Effector CD8-positive, alpha-beta T cell (primary cell): ENCODE measurements around the gene LRRC28.

Source experiments
- DNase-seq: peaks from one replicate; lab custom pipeline; 2025; lab: John Stamatoyannopoulos, UW

LRRC28 gene

DNA sequence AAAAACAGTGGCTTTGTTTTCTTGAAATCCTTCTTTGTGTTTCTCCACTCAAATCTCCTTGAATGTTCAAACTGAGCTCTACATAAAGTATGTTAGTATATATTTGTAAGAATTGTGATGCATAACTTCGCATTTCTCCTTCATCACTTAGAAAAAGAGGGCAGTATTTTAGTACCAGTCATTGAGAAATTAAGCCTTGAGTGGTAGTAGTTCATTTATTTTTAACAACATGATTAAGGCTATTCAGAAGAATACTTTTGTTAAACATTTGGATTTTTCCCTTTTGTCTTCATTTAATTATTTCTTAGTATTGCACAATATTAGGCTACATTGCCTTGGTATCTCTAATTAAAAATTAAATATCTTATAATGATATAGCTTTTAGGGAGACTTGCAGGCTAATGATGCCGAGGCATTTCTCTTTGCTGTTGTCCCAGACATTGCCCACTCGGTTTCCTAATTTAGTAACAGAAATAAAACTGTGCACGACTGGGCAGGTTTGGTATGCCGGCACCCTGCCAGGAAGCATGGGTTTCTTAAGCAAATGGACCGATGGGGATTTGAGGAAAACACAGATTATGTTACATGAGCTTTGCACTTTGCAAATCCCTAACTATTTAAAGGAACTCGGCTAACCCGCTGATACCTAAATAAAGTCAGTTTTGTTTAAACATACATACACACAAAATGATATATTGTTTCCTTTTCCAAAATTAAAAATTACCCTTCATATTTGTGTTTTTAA lies 54.7 kb downstream of the LRRC28 start:
- no peak for DNase-seq

DNA sequence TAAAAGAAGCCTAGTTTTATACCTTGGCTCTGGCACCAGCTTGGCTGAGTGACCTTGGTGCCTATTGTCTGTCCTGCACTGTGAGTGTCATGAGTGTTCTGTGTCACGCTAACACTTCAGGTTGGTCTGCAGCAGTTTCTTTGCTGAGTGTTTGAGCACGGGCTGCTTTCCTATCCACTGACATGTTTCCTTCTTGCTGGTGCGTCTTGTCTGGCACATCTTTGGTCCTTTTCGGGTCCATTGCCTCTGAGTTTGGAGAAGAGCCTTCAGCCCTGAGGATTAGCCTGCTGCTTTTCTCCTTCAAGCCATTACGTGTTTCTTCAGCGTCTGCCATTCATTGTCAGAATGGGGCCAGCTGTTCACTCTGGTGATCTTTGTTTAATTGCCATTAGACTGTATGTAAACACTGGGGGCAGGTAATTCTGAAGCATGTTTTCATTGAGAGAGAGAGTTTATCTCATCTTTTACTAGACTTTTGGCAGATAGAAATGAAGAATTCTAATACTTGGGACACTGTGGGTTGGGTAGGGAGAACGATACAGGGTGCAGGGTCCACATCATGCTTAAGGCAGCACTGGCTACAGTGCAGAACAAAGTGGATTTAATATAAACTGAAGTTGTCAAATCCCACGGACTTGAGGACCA lies 55.5 kb downstream of the LRRC28 start:
- no peak for DNase-seq

DNA sequence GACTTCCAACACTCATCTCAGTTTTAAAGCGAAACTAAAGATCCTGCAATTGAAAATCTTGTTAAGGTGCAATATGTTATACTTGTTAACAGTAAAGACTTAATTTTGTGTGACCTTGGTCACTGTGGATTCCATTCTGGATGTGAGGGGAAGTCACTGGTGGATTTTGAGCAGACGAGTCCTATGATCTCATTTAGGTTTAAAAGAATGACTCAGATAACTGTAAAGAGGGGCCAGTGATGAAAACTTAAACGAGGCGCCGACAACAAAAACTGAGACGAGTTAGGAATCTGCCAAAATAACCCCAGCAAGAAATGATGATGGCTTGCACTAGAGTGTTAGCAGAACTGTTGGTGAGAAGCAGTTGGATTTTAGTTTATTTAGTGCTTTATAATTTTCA lies 56.5 kb downstream of the LRRC28 start:
- no peak for DNase-seq

DNA sequence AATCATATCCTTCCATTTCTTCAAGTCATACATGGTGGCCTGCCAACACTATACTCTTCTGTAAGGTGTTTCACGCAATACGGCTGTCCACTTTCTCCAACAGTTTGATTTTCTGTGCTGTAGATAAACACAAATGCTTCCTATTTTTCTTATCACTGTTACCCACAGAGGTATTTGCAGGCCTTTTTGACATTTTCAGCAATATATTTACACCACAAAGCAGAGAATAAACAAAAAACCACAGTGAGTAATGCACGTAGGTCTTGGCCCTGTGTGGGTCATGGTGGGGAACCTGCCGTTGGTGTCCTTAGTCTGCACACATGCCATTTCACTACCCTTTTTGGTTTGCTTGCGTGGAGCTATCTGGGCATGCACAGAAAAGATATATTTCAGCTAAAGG lies 59.5 kb downstream of the LRRC28 start:
- DNase-seq: no peak

DNA sequence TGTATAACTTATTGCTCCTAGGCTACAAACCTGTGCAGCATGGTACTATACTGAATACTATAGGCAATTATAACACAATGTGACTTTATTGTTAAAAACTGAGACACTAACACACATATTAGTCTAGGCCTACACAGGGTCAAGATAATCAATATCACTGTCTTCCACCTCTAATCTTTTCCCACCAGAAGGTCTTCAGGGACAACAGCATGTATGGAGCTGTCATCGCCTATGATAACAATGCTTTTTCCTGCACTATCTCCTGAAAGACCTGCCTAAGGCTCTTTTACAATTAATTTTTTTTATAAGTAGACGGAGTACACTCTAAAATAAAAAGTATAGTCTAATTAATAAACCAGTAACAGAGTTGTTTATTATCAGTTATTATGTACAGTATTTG lies 60.9 kb downstream of the LRRC28 start:
- no peak for DNase-seq

DNA sequence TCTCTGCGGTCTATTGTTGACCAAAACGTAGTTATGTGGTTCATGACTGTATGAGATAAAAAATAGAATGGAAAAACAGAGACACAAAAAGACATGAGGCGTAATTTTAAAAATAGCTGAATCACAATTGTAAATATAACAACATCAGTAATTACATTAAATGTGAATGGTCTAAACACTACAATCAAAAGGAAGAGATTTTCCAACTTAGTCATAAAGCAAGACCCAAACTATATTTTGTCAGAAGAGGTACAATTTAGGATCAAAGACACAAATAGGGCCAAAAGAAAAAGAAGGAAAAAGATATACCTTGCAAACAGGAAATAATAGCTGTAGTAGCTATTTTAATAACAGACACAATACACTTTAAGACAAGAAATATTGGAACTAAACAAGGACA lies 61.5 kb downstream of the LRRC28 start:
- no peak for DNase-seq

DNA sequence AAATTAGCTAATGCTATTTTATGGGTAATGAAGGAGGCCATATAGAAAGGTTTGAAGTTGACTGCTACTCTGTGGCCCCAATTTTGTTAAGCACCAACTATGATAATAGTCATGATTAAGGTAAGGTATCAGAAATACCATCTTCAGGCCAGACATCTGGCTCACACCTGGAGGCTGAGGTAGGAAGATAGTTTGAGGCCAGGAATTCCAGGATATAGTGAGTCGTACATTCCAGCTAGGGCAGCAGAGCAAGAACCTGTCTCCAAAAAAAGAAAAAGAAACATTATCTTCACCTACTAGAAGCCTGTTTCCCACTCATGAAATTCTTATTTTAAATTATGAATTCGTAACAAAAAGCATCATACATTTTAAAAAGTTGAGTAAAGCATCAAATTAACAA lies 64.4 kb downstream of the LRRC28 start:
- no peak for DNase-seq

DNA sequence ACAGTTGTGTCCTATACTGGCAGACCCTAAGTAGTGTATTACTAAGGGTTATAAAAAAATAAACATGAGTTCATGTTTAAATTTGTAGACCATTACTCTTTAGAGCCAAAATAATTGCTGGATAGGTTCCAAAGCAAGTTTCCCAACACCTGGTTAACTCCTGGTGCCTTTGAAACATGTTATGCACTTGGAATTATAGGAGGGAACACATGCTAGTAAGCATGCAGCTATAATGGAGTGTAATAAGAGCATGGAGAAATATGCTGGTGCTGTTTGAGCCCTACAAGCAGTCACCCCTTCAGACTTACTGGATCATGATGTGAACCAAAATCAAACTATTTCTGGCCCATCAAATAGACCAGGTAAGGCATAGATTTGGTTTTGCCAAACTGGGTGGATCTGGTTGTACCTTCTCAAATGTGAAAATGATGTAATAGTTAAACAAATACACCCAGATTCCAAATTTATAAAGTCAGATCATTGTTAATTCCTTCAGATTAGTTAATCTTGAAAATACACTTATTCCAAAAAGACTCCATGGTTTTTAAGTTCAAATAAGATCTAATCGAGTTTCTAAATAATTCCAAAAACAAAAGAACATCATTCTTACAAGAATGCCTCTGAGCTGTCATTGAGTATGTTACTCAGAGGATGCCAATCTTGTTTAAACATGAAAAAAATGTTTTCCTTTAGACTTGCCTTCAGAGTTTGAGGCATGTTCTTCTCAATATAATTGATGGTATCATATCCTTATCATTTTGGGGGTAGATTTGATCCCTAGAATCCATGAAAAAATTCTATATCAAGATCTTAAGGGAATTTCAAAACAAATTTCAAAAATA lies 69.3 kb downstream of the LRRC28 start:
- DNase-seq: no peak

DNA sequence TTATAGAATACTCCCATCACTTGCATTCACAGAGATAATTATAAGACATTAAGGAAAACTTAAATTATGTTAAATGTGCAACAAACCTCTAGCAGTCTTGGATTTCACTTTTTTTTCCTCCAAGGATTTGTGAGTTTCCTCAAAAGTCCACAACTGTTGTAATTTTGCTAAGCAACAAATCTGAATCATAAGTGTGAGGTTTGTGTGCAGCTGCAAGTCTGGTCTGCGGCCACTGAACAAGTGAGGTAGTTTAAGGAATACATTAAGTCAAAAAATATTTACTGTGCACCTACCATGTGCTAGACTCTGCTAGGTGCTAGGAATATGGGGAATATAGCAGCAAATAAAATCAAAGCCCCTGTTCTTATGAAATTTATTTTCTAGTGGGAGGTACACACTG lies 70.2 kb downstream of the LRRC28 start:
- DNase-seq: no peak

DNA sequence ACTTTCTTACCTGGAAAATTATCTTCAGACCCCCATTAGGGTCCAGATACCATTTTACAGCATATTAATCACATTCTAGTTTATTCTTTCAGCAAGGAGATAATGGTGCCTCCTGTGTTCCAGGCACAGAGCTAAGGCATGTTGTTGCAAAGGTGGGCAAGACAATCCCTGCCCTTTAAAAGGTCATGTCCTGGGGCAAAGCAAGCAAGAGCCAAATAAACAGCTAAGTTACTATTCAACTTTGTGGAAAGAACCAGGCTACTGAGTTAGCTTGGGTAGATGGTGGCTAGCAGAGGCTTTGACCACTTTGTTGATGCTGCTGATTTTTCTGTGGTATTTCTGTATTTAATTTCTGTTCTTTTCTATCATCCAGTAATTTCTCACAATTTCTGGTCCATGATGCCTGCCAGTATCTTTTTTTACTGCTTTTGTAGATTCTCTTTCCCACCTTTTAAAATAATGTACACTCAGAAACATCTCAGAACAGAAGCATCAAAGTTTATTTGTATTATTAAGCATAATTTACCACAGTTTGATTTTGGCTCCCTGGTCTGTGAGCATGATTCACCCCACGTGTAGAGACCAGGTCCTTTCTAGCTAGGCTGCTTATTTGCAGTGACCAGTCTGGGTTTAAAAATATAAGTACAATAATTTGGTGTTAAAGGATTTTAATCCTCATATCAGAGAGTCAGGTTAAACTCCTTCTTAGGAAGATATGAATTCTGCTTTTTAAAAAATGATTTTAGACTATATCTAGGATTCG lies 71.5 kb downstream of the LRRC28 start:
- DNase-seq: no peak

DNA sequence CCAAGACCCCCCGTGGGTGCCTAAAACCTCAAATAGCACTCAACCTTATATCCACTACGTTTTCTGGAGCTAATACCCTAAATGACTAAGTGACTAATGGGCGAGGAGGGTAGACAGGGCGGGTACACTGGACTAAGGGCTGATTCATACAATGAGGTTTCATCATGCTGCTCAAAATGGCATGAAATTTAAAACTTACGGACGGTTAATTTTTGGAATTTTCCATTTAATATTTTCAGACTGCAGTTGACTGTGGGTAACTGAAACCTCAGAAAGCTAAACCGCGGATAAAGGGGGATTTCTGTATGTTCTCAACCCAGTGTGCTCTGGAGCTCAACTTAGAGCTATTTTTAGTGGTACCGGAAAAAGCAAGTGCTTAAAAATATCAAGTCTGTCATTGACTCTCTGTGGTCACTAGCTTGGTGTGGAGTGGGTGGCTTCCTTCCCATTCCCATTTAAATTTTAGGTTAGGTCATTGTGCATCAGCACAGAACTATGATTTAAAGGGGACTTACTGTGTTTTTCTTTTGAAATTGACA lies 72.9 kb downstream of the LRRC28 start:
- DNase-seq: no peak

DNA sequence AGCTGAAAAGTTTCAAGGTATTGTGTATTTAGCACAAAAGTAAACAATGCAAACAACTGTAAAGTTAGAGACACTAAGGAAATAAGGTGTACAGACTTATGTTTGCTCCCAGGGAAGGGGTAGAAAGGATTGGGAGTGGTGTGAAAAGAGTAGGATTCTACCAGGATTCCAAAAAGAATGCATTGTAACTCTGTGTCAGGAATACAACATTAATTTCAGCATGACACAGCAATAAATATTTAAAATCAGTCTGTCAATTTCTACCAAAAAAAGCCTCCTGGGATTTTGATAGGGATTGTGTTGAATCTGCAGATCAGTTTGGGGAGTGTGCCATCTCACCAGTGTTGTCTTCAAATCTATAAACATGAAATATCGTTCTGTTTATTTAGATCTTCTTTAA lies 73.4 kb downstream of the LRRC28 start:
- DNase-seq: no peak

DNA sequence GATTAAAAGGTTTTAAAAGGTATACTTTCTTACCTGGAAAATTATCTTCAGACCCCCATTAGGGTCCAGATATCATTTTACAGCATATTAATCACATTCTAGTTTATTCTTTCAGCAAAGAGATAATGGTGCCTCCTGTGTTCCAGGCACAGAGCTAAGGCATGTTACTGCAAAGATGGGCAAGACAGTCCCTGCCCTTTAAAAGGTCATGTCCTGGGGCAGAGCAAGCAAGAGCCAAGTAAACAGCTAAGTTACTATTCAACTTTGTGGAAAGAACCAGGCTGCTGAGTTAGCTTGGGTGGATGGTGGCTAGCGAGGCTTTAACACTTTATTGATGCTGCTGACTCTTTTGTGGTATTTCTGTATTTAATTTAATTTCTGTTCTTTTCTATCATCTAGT lies 75.0 kb downstream of the LRRC28 start:
- DNase-seq: no peak

DNA sequence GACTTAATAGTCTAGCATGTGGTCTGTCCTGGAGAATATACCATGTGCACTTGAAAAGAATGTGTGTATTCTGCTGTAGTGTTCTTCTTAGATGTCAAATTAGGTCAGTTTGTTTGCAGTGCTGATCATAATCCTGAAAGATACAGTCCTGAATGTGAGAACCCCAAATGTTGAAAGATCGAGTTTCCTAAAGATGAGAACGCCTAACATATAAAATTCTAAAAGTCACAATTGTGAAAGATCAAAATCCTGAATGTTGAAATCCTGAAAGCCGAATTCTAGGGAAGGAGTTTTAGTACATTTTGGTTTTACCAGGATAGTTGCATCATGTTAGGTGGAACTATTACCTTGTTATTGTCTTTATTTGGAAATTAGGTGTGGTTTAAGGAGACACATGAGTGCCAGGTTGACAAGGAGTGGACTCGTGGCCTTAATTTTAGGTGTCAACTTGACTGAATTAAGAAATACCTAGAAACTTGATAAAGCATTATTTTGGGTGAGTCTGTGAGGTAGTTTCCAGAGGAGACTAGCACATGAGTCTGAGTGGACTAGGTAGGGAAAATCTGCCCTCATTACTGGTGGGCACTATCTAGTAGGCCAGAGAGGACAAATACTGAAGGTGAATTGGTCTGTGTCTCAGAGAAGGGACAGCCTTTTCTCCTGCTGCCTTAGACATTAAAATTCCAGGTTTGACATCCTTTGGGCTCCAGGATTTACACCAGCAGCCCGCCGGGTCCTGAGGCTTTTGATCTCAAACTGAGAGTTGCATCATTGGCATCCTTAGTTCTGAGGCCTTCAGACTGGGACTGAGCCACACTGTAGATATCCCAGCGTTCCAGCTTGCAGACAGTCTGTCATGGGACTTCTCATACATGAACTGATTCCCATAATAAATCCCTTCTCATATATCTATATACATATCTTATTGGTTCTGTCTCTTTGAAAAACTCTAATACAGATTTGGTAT lies 77.1 kb downstream of the LRRC28 start:
- no peak for DNase-seq

DNA sequence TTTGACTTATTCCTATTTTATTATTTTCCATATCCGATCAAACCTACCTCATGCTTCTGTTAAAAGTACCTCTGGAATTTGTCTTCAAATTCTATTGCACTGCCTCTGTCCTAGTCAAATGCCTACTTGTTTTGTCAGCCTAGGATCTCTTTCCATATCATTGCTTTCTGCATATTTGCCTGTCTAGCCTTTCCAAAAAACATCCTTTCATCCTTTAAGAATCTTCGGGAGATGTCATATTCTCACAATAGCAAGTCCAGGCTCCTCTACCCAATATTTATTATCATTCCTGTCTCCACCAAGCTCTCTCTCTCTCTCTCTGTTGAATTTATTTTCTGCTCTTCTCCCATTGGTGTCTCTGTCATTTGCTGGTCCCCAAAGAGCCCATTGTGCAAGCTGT lies 80.1 kb downstream of the LRRC28 start:
- no peak for DNase-seq

DNA sequence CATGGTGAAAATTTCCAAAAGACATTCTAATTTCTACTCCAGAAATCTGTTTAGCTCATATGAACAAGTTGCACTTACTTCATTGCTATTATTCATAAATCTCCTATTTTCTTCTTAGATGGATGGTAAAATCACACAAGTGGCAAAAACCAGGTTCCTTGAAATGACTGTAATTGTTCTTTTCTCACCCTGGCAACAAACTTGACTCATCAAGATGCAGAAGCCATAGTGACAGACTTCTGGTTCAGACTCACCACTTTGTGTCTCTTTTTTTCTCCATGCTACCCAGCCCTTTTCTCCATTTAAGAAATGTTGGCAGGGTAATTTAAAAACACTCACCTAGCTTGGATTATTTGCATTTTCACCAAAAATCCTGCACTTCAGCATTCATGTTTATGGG lies 82.1 kb downstream of the LRRC28 start:
- DNase-seq: no peak

DNA sequence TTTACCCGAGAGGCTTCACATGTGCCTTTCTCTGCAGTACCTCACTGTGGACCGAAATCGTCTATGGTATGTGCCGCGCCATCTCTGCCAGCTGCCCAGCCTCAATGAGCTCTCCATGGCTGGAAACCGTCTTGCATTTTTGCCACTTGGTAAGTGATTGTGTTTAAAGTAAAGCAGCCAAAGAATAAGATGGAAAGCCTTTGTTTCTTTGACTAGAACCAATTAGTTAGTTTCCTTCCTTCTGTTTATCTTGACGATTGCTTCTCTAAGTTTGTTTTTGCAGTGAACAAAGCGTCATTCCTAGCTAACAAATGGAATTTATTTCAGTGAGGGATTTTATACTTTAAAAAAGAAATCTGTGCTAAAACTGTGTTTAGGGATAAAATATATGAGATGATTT lies 82.7 kb downstream of the LRRC28 start:
- DNase-seq: no peak

DNA sequence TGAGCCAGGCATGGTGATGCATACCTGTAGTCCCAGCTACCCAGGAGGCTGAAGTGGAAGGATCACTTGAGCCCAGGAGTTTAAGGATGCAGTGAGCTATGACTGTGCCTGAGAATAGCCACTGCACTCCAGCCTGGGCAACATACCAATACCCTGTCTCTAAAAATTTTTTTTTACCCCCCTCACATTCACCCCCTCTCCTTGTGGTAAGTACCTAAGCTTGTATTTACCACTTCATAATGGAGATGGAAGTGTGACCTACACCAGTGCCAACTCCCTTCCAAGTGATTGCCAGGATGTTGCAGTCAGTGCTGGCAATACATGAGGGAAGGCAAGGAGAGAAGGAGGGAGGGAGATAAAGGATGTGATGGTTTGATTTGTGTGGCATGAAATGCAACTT lies 84.2 kb downstream of the LRRC28 start:
- DNase-seq: no peak

DNA sequence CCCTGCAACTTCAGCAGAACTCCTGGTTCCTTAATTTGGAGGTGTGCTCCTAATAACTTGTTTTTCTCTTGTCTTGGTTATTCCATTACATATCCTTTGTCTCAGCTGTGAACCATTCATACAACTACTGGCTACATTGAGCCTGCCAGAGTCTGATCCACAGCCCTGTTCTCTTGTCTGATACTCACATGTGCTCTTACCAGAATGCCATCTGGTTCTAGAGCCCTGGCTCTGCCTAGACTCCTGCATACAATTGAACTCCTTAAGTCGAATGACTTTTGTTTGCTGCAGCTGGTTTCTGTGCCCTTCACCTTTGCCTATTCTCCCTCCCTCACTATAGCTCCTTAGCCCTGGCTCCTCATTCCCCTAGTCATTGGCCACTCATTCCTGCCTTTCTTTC lies 85.5 kb downstream of the LRRC28 start:
- DNase-seq: no peak

DNA sequence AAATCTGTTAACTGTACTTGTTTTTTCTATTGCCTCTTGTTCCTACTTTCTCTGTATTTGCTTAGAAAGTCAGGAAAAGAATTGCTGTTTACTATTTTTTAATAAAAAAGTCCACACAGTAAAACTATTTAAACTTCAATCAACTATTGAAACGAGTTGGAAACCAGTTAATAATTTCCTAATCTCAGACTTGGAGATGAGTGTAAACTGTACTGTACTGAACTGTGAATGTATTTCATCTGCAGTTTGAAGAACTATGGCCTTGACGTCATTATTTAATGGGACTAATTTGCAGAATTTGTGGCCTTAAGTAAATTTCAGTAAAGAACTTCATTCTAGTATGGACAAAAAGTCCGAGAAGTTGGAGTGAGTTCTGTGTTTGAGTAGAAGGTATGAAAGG lies 89.1 kb downstream of the LRRC28 start:
- no peak for DNase-seq

DNA sequence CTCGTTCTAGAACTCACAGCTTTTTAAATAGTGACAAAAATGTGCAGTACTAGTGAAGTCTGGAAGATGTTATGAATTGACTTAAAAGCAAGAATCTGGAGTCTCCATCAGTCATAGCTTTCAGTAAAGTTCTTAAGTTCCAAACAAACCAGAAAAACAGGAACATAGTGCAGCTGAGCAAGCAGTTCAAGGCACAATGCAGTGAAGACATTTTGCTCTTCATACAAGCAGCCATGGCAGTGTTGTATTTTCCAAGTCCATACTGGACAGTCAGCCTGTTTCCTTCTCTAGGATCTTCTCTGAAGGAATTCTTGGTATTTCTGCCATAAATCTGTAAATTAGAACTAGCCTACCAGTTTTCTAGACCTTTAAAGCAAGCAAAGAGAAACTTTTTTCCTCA lies 90.5 kb downstream of the LRRC28 start:
- DNase-seq: no peak
